ENCODE results near the gene E2F7. TPM values are rescaled to one million over a fixed set of nuclear protein-coding genes. Genes with fewer than 3 reads are reported as not detected.

The E2F7 gene
- total RNA-seq, 1 experiment from 2014 or later, result 28.4 TPM

DNA sequence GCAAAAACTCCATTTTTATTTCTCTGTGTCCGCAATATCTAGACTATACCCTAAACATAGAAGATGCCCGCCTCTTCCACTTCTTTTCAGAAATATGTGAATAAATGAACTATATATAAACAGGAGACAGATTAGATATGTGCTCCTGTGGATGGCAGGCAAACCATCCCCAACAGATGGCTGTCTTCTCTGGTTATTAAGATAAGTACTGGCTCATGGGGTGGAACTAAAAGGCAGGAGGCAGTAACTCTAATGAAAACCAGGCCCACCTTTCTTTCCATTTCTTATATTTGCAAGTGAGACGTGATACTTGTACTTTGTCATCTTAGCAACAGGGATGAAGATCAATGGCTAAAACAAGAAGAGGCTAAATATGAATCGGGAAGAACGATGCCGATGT is 20.2 kb downstream of the E2F7 start:
- no peak overlapping the region for H3K4me3 Mint-ChIP-seq
- H3K4me1 Mint-ChIP-seq, result no peaks in the 10 kb centered on the region
- CTCF ChIA-PET, result no interaction called here

DNA sequence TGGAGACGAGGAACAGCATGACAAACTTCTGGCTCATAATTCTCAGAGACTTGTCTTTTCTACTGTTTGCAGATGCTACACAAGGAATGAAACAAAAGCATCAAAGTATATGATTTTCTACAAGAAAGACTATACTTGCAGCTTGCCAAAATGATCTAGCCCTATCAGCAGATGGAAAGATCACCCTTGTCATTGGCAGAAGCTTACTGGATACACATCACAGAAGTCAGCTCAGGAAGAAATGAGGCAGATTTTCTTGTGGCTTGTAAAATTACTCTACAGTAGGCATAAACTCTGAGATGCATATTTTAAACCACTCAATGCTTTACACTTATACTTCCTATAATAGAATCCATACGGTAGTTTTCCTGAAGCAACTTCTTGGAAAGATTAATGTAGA is 20.6 kb downstream of the E2F7 start:
- Mint-ChIP-seq H3K36me3 (peaks cover 85% of the 10 kb centered on the region), H3K4me3 (no peak overlapping the region), H3K27me3 (ENCODE audit: low read depth) (no peaks in the 10 kb centered on the region), H3K9me3 (no peaks in the 10 kb centered on the region), H3K4me1 (no peaks in the 10 kb centered on the region), H3K27ac (no peak overlapping the region)
- DNase-seq (ENCODE audit: low spot score), result no peak
- POLR2A ChIA-PET, result no interaction called here
- CTCF ChIA-PET, result no interaction called here
- ATAC-seq, result no peak
- TF ChIP-seq MXD4 (CRISPR knock-in tag; IDR thresholded peaks at IDR 0.05; ENCODE audit: borderline replicate concordance) (no peak), JUN (CRISPR knock-in tag; IDR thresholded peaks at IDR 0.05) (no peak), JAZF1 (CRISPR knock-in tag; IDR thresholded peaks at IDR 0.05) (no peak), NR2C2 (CRISPR knock-in tag; IDR thresholded peaks at IDR 0.05) (no peak), MYBL2 (CRISPR knock-in tag; IDR thresholded peaks at IDR 0.05) (no peak), TEAD4 (CRISPR knock-in tag; IDR thresholded peaks at IDR 0.05) (no peak)
- TF ChIP-seq, protein P1, sequence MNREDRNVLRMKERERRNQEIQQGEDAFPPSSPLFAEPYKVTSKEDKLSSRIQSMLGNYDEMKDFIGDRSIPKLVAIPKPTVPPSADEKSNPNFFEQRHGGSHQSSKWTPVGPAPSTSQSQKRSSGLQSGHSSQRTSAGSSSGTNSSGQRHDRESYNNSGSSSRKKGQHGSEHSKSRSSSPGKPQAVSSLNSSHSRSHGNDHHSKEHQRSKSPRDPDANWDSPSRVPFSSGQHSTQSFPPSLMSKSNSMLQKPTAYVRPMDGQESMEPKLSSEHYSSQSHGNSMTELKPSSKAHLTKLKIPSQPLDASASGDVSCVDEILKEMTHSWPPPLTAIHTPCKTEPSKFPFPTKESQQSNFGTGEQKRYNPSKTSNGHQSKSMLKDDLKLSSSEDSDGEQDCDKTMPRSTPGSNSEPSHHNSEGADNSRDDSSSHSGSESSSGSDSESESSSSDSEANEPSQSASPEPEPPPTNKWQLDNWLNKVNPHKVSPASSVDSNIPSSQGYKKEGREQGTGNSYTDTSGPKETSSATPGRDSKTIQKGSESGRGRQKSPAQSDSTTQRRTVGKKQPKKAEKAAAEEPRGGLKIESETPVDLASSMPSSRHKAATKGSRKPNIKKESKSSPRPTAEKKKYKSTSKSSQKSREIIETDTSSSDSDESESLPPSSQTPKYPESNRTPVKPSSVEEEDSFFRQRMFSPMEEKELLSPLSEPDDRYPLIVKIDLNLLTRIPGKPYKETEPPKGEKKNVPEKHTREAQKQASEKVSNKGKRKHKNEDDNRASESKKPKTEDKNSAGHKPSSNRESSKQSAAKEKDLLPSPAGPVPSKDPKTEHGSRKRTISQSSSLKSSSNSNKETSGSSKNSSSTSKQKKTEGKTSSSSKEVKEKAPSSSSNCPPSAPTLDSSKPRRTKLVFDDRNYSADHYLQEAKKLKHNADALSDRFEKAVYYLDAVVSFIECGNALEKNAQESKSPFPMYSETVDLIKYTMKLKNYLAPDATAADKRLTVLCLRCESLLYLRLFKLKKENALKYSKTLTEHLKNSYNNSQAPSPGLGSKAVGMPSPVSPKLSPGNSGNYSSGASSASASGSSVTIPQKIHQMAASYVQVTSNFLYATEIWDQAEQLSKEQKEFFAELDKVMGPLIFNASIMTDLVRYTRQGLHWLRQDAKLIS (CRISPR knock-in tag; IDR thresholded peaks at IDR 0.05; ENCODE audit: borderline replicate concordance), result no peak
- TF ChIP-seq, protein P2, sequence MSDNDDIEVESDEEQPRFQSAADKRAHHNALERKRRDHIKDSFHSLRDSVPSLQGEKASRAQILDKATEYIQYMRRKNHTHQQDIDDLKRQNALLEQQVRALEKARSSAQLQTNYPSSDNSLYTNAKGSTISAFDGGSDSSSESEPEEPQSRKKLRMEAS (CRISPR knock-in tag; IDR thresholded peaks at IDR 0.05), result no peak
- TF ChIP-seq, protein P3, sequence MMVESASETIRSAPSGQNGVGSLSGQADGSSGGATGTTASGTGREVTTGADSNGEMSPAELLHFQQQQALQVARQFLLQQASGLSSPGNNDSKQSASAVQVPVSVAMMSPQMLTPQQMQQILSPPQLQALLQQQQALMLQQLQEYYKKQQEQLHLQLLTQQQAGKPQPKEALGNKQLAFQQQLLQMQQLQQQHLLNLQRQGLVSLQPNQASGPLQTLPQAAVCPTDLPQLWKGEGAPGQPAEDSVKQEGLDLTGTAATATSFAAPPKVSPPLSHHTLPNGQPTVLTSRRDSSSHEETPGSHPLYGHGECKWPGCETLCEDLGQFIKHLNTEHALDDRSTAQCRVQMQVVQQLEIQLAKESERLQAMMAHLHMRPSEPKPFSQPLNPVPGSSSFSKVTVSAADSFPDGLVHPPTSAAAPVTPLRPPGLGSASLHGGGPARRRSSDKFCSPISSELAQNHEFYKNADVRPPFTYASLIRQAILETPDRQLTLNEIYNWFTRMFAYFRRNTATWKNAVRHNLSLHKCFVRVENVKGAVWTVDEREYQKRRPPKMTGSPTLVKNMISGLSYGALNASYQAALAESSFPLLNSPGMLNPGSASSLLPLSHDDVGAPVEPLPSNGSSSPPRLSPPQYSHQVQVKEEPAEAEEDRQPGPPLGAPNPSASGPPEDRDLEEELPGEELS (CRISPR knock-in tag; IDR thresholded peaks at IDR 0.05), result no peak

More for the DNA sequence above, 20.2 kb downstream of the E2F7 start:
- H3K36me3 Mint-ChIP-seq, result peaks cover 84% of the 10 kb centered on the region
- DNase-seq (ENCODE audit: low spot score) (no peak), ATAC-seq (no peak)
- H3K27me3 Mint-ChIP-seq (ENCODE audit: low read depth), result no peaks in the 10 kb centered on the region
- H3K9me3 Mint-ChIP-seq, result no peaks in the 10 kb centered on the region
- POLR2A ChIA-PET, result no interaction called here
- TF ChIP-seq HMGA2 (CRISPR knock-in tag; IDR thresholded peaks at IDR 0.05), result no peak
- no peak for TF ChIP-seq CREB1 (CRISPR knock-in tag; IDR thresholded peaks at IDR 0.05)
- TF ChIP-seq ZNF317 (CRISPR knock-in tag; IDR thresholded peaks at IDR 0.05; ENCODE audit: borderline replicate concordance, low read depth), result no peak
- TF ChIP-seq, protein P4, sequence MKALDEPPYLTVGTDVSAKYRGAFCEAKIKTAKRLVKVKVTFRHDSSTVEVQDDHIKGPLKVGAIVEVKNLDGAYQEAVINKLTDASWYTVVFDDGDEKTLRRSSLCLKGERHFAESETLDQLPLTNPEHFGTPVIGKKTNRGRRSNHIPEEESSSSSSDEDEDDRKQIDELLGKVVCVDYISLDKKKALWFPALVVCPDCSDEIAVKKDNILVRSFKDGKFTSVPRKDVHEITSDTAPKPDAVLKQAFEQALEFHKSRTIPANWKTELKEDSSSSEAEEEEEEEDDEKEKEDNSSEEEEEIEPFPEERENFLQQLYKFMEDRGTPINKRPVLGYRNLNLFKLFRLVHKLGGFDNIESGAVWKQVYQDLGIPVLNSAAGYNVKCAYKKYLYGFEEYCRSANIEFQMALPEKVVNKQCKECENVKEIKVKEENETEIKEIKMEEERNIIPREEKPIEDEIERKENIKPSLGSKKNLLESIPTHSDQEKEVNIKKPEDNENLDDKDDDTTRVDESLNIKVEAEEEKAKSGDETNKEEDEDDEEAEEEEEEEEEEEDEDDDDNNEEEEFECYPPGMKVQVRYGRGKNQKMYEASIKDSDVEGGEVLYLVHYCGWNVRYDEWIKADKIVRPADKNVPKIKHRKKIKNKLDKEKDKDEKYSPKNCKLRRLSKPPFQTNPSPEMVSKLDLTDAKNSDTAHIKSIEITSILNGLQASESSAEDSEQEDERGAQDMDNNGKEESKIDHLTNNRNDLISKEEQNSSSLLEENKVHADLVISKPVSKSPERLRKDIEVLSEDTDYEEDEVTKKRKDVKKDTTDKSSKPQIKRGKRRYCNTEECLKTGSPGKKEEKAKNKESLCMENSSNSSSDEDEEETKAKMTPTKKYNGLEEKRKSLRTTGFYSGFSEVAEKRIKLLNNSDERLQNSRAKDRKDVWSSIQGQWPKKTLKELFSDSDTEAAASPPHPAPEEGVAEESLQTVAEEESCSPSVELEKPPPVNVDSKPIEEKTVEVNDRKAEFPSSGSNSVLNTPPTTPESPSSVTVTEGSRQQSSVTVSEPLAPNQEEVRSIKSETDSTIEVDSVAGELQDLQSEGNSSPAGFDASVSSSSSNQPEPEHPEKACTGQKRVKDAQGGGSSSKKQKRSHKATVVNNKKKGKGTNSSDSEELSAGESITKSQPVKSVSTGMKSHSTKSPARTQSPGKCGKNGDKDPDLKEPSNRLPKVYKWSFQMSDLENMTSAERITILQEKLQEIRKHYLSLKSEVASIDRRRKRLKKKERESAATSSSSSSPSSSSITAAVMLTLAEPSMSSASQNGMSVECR (CRISPR knock-in tag; IDR thresholded peaks at IDR 0.05; ENCODE audit: borderline replicate concordance), result no peak
- TF ChIP-seq, protein P5, sequence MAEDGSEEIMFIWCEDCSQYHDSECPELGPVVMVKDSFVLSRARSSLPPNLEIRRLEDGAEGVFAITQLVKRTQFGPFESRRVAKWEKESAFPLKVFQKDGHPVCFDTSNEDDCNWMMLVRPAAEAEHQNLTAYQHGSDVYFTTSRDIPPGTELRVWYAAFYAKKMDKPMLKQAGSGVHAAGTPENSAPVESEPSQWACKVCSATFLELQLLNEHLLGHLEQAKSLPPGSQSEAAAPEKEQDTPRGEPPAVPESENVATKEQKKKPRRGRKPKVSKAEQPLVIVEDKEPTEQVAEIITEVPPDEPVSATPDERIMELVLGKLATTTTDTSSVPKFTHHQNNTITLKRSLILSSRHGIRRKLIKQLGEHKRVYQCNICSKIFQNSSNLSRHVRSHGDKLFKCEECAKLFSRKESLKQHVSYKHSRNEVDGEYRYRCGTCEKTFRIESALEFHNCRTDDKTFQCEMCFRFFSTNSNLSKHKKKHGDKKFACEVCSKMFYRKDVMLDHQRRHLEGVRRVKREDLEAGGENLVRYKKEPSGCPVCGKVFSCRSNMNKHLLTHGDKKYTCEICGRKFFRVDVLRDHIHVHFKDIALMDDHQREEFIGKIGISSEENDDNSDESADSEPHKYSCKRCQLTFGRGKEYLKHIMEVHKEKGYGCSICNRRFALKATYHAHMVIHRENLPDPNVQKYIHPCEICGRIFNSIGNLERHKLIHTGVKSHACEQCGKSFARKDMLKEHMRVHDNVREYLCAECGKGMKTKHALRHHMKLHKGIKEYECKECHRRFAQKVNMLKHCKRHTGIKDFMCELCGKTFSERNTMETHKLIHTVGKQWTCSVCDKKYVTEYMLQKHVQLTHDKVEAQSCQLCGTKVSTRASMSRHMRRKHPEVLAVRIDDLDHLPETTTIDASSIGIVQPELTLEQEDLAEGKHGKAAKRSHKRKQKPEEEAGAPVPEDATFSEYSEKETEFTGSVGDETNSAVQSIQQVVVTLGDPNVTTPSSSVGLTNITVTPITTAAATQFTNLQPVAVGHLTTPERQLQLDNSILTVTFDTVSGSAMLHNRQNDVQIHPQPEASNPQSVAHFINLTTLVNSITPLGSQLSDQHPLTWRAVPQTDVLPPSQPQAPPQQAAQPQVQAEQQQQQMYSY (CRISPR knock-in tag; IDR thresholded peaks at IDR 0.05), result no peak
- TF ChIP-seq RORB (CRISPR knock-in tag; IDR thresholded peaks at IDR 0.05), result no peak
- no peak for TF ChIP-seq MYBL2 (CRISPR knock-in tag; IDR thresholded peaks at IDR 0.05)
- no peak for TF ChIP-seq SOX15 (CRISPR knock-in tag; IDR thresholded peaks at IDR 0.05)
- TF ChIP-seq MXD4 (CRISPR knock-in tag; IDR thresholded peaks at IDR 0.05; ENCODE audit: borderline replicate concordance), result no peak
- TF ChIP-seq TEAD4 (CRISPR knock-in tag; IDR thresholded peaks at IDR 0.05), result no peak
- no peak overlapping the region for H3K27ac Mint-ChIP-seq
